Erythroblast (primary cell): ENCODE measurements around the gene SGO1.

Experiments
- GATA1 ChIP-seq: IDR thresholded peaks from 2 replicates; pipeline ENCODE4 v1.6.1; 2011; ENCODE audit warnings: low read depth, mild to moderate bottlenecking, control low read depth, low read length, moderate library complexity
- POLR2A ChIP-seq: IDR thresholded peaks from 2 replicates; pipeline ENCODE4 v1.6.1; 2011; ENCODE audit warnings: mild to moderate bottlenecking, low read length

- TF ChIP-seq POLR2A (no peak), GATA1 (no peak)
Observed at GRCh38 chr3:20130106-20130505, 55.9 kb downstream of the SGO1 start.
